GOT3 (cell line): ENCODE measurements around the gene FAM180A.

Experiments
- DNase-seq: peaks from one replicate; lab custom pipeline; 2025; ENCODE audit warnings: mixed read lengths; lab: John Stamatoyannopoulos, UW

FAM180A gene

GRCh38 chr7:135683609-135684008 is 65.0 kb downstream of the FAM180A start:
- no peak for DNase-seq

DNA sequence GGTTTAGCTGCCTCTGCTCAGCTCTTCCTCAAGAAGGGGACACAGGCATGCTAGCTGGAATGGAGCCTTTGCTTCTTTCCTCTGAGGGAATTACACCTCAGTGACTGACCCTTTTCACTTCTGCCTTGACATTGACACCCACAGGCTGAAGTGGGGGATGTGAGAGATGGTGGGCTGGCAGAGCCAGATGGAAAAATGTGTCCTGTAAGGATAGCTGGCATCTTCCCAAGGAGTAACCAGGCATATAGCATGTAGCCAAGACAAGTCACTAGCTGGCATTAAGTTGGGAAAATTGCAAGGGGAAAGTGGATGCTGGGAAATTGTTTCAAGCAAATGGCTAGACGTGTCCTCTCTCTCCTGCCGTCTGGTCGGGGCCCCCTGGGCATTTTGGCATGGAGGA is 66.4 kb downstream of the FAM180A start:
- no peak for DNase-seq

DNA sequence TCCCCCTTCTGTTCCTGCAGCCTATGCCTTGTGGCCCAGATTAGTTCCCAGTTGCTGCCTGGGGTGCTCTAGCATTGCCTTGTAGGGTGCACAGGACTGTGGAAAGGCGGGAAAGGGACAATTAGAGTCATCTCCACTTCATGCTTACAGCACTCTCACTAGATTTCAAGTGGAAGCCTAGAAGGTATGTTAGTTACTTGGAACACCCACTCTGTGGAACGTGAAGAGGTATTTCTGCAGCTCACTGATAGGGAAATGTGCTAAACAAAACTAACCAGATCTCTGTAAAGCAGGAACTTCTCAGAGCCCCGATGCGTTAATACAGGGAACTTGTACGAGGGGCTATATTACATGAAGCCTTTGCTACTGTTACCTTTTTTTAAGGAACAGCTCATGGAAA is 66.9 kb downstream of the FAM180A start:
- DNase-seq, result no peak
